GM18870 (cell line): Measurements from ENCODE around the gene MYO1D.
"Not testable (repeated sequence)": the region's sequence is repeated elsewhere in the genome, so short reads cannot be mapped to it uniquely, and the experiment has no call there.

Experiments used
- ATAC-seq: cut with Tn5 transposase; IDR thresholded peaks from one replicate; pipeline ENCODE4 v1.9.1; 2021; ENCODE audit warnings: moderate library complexity; ENCODE audit not compliant: unreplicated experiment

The MYO1D gene

GRCh38 chr17:32696426-32696825 lies 180.5 kb downstream of the MYO1D start:
- no peak for ATAC-seq

DNA sequence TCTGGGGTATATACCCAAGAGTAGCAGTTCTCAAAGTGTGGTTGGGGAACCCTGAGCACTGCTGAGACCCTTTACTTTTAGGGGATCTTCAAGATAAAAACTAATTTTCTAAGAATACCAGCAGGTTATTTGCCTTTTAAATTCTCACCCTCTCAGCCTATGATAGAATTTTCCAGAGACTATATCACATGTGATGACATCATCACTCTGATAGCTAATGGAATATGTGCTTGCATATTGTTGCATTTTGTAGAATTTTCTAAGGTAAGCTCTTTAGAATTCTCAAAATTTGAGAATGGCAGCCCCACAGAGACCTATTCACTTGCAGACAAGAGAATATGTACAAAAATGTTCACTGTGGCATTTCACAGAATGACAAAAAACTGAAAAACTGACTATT lies 181.1 kb downstream of the MYO1D start:
- ATAC-seq = no peak

- no peak for ATAC-seq
These were observed 183.6 kb downstream of the MYO1D start for GRCh38 chr17:32693194-32693897.

DNA sequence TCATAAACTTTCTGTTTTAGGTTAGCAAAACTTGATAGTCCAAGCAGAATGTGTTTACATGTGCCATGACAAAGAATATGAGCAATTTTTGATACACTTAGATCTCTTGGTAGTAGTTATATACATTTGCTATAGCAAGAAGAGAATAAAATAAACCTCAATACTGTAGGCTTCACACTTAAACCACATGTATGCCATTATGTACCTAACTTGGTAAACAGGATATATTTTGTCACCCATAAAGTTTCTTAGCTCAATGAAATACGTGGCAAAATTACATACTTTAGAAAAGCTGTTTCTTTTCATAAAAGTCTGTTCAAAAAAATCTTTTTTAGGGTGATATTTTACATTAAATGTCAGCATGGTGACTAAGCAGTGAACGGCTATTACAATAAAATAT lies 184.7 kb downstream of the MYO1D start:
- ATAC-seq = no peak

DNA sequence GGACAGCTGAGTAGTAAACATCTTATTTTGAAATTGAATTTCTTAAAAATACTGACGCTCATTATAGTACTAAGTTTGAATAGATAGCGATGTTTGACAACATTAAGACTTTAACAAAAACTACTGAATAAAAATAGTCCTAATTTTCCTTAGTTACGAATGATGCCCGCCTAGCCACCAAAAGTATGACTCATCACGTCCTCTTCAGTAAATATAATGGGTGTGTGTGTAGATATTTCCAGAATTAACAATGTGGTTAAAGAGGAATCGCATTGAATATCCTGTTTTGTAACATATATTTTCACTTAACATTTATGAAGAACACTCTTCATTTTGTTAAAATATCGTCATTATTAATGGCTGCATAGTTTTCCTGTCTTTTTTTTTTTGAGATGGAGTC lies 187.6 kb downstream of the MYO1D start:
- no peak for ATAC-seq

- no peak for ATAC-seq
These were observed 188.7 kb downstream of the MYO1D start for GRCh38 chr17:32688221-32688620.

DNA sequence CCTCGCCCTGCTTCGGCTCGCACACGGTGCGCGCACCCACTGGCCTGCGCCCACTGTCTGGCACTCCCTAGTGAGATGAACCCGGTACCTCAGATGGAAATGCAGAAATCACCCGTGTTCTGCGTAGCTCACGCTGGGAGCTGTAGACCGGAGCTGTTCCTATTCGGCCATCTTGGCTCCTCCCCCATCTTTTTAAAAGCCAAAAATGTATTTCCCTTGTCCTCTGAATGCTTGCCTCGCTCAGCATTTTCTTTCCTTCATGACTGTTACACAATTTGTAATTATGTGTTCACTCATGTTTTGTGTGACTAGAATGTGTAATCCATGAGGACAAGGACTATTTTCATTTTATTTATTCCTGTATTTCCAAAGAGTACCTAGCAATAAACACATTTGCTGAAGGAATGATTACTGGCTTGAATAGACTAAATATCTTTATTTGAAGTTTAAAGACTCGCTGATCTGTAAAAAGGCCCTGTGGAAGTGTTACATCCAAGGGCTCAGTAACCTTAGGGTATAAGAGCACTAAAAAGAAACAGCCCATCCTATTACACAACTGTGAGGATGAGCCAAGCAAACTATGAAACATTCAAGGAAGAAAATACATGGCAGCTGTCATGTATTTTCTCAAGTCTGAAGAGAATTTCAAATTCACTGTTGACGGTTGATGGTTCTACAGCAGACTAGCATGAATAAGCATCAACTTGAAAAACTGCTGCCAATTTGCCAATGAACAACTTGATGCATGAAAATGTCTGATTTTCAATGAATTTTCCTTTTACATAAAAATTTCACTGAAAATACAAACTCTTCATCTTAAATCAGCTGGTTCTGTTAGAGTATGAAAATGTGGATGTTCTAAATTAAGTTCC lies 192.6 kb downstream of the MYO1D start:
- no peak for ATAC-seq

DNA sequence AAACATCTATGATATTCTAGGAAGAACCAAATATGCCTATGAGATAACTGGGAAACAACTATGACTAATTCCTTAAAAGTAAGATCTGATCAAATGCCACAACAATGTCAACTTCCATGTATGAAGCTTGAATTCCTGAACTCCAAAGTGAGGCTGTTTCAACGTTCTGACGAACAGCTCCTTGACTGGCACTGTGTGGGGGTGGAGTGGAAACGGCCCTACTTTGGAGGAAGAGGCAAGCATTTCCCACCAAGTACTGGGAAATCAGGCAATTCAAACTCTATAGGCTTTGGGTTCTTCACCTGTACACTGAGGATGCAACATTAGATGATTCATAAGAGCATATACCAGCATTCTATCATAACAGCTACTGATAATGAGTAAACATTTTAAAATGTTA lies 203.0 kb downstream of the MYO1D start:
- no peak for ATAC-seq

GRCh38 chr17:32672711-32673110 lies 204.2 kb downstream of the MYO1D start:
- ATAC-seq = no peak

DNA sequence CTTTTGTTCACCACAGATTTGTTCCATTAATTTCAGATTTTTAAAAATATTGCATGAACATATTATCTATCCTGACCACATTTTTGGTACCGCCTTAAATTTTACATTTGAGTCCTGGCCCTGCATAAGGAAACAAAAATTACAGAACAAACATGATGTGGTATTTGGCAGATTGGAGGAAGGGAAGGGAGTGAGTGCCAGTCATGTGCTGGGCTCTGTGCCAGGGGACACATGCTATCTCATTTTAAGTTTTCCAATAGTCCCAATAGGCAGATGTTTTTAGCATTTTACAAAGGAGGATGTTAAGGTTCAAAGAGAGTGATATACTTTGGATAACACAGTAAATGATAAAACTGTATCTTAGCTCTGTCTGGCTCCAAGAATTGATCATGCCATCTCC lies 205.0 kb downstream of the MYO1D start:
- ATAC-seq = no peak

DNA sequence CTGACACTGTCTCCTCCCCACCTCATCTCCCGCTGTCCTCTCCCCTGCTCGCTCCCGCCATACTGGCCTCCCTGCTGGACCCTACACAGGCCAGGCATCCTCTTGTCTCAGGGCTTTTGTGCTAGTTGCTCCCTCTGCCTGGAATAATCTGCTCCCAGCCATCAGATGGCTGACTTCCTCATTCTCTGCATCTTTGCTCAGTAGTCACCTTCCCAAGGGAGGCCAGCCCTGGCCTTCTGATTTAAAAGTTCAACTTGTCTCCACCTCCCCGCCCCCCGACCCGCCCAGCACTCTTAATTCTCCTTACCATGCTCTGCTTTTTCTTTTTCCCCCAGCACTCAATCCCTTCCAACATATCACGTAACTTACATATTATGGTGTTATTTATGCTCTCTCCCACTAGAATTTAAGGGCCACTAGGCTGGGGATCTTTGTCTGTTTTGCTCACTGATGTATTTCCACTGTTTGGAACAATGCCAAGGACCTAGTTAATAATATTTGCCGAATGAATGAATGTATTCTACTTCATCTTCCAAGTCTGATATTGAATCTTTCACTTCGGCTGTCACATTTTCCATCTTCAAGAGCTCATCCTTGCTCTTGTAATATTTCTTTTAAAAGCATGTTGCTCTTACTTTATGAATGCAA lies 211.9 kb downstream of the MYO1D start:
- ATAC-seq = no peak

DNA sequence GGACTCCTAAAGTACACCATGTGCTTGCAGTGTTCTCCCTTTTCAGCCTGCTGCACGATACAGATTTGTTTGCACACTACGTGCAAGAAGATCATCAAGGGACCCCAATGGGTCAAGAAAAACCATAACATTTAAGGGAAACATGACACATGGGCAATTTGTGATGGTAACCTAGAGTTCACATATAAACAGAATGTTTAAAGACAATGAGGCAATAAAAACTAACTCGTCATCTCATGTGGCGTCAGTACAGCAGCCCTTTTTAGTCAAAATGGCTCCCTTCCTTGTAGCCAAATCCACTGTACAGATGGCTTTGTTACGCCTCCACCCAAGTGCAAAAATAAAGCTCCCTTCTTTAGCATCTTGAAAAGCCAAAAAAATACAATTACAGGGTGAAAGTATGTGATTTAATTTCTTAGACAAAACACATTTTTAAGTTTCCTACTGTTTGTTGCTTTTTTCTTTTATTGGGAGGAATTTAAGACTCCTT lies 216.4 kb downstream of the MYO1D start:
- no peak for ATAC-seq

DNA sequence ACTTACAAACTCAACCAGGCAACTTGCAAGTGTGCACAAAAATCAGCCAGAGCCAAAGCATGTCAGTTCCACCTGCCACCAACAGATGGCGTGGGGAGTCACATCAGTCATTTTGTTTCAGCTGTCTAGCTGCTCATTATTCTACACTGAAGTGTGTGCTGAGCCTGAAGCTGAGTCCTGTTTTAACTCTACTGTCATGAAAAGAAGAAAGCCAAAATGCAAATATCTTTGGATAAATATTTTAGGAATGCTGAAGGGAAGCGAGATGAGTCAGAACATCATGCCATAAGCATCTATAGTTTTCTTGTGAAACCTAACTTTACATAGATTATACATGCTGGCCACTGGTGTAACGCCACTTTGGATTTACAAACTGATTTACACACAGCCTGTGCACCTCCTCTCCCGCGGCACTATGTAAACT lies 217.5 kb downstream of the MYO1D start:
- ATAC-seq = no peak

- no peak for ATAC-seq
These were observed 218.2 kb downstream of the MYO1D start for GRCh38 chr17:32658470-32659418.

- ATAC-seq = no peak
These were observed 220.0 kb downstream of the MYO1D start for GRCh38 chr17:32656886-32657285.

- ATAC-seq = no peak
These were observed 222.6 kb downstream of the MYO1D start for GRCh38 chr17:32654324-32654723.

DNA sequence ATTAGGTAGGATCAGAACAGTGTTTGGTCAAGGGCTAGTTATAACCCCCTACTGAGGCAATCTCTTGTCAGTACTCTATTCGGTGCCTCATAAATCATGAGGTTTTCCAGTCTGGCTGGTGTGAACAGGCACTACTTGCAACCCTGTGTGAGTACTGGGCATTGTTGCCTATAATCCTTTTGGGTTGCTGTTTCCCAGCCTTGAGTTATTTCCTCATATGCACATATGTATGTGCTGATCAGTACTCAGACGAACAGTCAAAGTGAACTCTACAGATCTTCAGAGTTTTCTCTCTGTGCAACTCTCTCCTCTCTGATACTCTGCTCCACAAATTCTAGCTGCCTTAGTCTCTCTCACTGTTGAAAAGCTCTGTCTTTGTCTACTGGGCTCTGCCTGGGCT lies 225.8 kb downstream of the MYO1D start:
- no peak for ATAC-seq

DNA sequence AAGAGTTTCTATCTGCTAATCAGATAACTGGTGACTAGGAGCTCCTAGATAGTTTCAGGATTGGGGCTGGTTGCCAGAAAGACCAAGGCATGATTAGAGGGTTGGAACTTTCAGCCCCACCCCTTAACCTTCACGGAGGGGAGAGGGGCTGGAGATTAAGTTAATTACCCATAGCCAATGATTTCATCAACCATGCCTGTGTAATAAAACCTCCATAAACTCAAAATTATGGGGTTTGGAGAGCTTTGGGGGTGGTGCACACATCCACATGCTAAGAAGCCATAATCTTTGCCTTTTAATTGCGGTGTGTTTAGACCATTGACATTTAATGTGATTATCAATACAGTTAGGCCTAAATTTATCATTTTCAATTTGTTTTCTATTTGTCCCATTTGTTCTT lies 228.5 kb downstream of the MYO1D start:
- ATAC-seq = no peak

GRCh38 chr17:32646941-32647340 lies 230.0 kb downstream of the MYO1D start:
- no peak for ATAC-seq

DNA sequence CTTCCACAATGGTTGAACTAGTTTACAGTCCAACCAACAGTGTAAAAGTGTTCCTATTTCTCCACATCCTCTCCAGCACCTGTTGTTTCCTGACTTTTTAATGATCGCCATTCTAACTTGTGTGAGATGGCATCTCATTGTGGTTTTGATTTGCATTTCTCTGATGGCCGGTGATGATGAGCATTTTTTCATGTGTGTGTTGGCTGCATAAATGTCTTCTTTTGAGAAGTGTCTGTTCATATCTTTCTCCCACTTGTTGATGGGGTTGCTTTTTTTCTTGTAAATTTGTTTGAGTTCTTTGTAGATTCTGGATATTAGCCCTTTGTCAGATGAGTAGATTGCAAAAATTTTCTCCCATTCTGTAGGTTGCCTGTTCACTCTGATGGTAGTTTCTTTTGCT lies 235.4 kb downstream of the MYO1D start:
- ATAC-seq = not testable (repeated sequence)
